HEK293 (cell line): Measurements from ENCODE around the gene TRMT112.

ENCODE experiments used
- CTCF ChIP-seq: fragments of 450-650 bp; formaldehyde crosslinking; IDR thresholded peaks from 2 replicates; pipeline ENCODE4 v1.5.1; 2016; ENCODE audit warnings: missing biosample characterization, missing genetic modification characterization
- TRIM28 ChIP-seq: IDR thresholded peaks from 2 replicates; pipeline ENCODE4 v1.6.1; 2011; ENCODE audit warnings: low read length, control low read depth, borderline replicate concordance
- ZNF571 ChIP-seq: fragments of 450-650 bp; formaldehyde crosslinking; IDR thresholded peaks from 2 replicates; pipeline ENCODE4 v1.5.0; 2017; ENCODE audit warnings: missing biosample characterization, missing genetic modification characterization
- ZNF600 ChIP-seq: fragments of 450-650 bp; formaldehyde crosslinking; IDR thresholded peaks from 2 replicates; pipeline ENCODE4 v1.5.1; 2016; ENCODE audit warnings: missing biosample characterization, missing genetic modification characterization

GRCh38 chr11:64292460-64293254 lies 24.7 kb downstream of the TRMT112 start:
- TF ChIP-seq CTCF (tag by site-specific recombination) (no peak), ZNF571 (tag by site-specific recombination) (no peak), ZNF600 (tag by site-specific recombination) (no peak), TRIM28 (no peak)
